Panc1 (cell line): ENCODE results near the gene FDXR.

Source experiments
- POLR2AphosphoS5 ChIP-seq: IDR thresholded peaks from 2 replicates; pipeline ENCODE4 v1.6.1; 2012; ENCODE audit warnings: mild to moderate bottlenecking, low read depth, low read length, moderate library complexity
- SIN3A ChIP-seq: IDR thresholded peaks from 2 replicates; pipeline ENCODE4 v1.6.1; 2012; ENCODE audit warnings: low read depth, mild to moderate bottlenecking, low read length, moderate library complexity, borderline replicate concordance; ENCODE audit not compliant: insufficient read depth
- TCF7L2 ChIP-seq: IDR thresholded peaks from 2 replicates; pipeline ENCODE4 v1.6.1; 2011; ENCODE audit warnings: mild to moderate bottlenecking, low read depth, low read length, inconsistent platforms
- TF ChIP-seq, protein P1 (sequence below), 2 experiments: IDR thresholded peaks; 2 replicates each; pipeline ENCODE4 v1.6.1; 2011 to 2012; ENCODE audit warnings: low read depth in 2 of 2, control low read depth in 1 of 2, low read length in 1 of 2, mild to moderate bottlenecking in 1 of 2, moderate library complexity in 1 of 2; ENCODE audit not compliant: insufficient read depth in 1 of 2
- TF ChIP-seq, protein P2 (sequence below): fragments of 450-650 bp; IDR thresholded peaks from 2 replicates; pipeline ENCODE4 v1.5.1; 2017; ENCODE audit warnings: mild to moderate bottlenecking

DNA sequence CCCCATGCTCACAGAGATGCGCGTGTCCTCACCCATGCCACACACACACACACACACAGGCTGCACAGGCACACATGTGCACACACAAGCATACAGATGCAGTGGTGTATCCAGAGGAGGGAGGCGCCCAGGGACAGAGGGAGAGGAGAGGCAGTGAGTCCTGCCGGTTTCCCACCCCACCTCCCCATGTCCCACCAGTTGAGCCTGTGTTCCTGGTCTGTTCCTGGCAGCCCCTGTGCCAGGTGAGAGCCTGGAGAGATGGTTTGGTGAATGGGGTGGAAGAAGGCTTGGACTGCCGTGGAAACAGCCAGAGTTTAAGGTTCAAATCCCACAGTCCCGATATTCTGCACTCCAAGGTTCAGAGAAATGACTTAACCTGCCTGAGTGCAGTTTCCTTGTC is 30.9 kb upstream of the FDXR start:
- TF ChIP-seq, protein P1, sequence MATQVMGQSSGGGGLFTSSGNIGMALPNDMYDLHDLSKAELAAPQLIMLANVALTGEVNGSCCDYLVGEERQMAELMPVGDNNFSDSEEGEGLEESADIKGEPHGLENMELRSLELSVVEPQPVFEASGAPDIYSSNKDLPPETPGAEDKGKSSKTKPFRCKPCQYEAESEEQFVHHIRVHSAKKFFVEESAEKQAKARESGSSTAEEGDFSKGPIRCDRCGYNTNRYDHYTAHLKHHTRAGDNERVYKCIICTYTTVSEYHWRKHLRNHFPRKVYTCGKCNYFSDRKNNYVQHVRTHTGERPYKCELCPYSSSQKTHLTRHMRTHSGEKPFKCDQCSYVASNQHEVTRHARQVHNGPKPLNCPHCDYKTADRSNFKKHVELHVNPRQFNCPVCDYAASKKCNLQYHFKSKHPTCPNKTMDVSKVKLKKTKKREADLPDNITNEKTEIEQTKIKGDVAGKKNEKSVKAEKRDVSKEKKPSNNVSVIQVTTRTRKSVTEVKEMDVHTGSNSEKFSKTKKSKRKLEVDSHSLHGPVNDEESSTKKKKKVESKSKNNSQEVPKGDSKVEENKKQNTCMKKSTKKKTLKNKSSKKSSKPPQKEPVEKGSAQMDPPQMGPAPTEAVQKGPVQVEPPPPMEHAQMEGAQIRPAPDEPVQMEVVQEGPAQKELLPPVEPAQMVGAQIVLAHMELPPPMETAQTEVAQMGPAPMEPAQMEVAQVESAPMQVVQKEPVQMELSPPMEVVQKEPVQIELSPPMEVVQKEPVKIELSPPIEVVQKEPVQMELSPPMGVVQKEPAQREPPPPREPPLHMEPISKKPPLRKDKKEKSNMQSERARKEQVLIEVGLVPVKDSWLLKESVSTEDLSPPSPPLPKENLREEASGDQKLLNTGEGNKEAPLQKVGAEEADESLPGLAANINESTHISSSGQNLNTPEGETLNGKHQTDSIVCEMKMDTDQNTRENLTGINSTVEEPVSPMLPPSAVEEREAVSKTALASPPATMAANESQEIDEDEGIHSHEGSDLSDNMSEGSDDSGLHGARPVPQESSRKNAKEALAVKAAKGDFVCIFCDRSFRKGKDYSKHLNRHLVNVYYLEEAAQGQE (IDR thresholded peaks at IDR 0.05; ENCODE audit: insufficient read depth in 1 of 2, low read depth in 2 of 2, low read length in 1 of 2): no peak
- TF ChIP-seq, protein P2, sequence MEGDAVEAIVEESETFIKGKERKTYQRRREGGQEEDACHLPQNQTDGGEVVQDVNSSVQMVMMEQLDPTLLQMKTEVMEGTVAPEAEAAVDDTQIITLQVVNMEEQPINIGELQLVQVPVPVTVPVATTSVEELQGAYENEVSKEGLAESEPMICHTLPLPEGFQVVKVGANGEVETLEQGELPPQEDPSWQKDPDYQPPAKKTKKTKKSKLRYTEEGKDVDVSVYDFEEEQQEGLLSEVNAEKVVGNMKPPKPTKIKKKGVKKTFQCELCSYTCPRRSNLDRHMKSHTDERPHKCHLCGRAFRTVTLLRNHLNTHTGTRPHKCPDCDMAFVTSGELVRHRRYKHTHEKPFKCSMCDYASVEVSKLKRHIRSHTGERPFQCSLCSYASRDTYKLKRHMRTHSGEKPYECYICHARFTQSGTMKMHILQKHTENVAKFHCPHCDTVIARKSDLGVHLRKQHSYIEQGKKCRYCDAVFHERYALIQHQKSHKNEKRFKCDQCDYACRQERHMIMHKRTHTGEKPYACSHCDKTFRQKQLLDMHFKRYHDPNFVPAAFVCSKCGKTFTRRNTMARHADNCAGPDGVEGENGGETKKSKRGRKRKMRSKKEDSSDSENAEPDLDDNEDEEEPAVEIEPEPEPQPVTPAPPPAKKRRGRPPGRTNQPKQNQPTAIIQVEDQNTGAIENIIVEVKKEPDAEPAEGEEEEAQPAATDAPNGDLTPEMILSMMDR: no peak
- no peak for TF ChIP-seq POLR2AphosphoS5
- no peak for TF ChIP-seq TCF7L2
- no peak for TF ChIP-seq SIN3A
